Fibroblast of lung (primary cell): ENCODE results near the gene TNRC6C. TPM values are rescaled to one million over a fixed set of nuclear protein-coding genes. Genes with fewer than 3 reads are reported as not detected.

Source experiments
- DNase-seq, 2 donors: peaks; one replicate each; pipeline versions ENCODE4 v3.0.0 to v3.0.0-alpha.2; 2010; ENCODE audit warnings: low read depth in 2 of 2
- H2AFZ ChIP-seq: 2 replicates; pipeline ENCODE4 v1.5.1; 2012; ENCODE audit warnings: low read length, control low read depth, inconsistent platforms
- H3K27ac ChIP-seq: 2 replicates; pipeline ENCODE4 v1.5.1; 2011; ENCODE audit warnings: low read length, control low read depth; ENCODE audit not compliant: insufficient read depth
- H3K27me3 ChIP-seq: 2 replicates; pipeline ENCODE4 v1.5.1; 2011; ENCODE audit warnings: mild to moderate bottlenecking, low read length; ENCODE audit not compliant: control insufficient read depth, insufficient read depth
- H3K36me3 ChIP-seq: 2 replicates; pipeline ENCODE4 v1.5.1; 2011; ENCODE audit warnings: low read length; ENCODE audit not compliant: control insufficient read depth, insufficient read depth
- H3K4me1 ChIP-seq: 2 replicates; pipeline ENCODE4 v1.5.1; 2011; ENCODE audit warnings: low read length; ENCODE audit not compliant: control insufficient read depth, insufficient read depth; ENCODE audit errors: extremely low read depth
- H3K4me2 ChIP-seq: 2 replicates; pipeline ENCODE4 v1.5.1; 2011; ENCODE audit warnings: low read length, control low read depth; ENCODE audit not compliant: insufficient read depth; ENCODE audit errors: extremely low read depth
- H3K4me3 ChIP-seq, 4 experiments: fragments of 200-600 bp in 1 of 4; sonication (generic) in 1 of 4; replicated peaks in 1 of 4; 2 replicates each; pipeline ENCODE4 v1.5.1; 2011 to 2016; ENCODE audit warnings: low read length in 4 of 4, low read depth in 3 of 4, mild to moderate bottlenecking in 3 of 4, control low read depth in 2 of 4, inconsistent platforms in 1 of 4, mixed read lengths in 1 of 4; ENCODE audit not compliant: insufficient read depth in 1 of 4; ENCODE audit errors: control extremely low read depth in 1 of 4
- H3K79me2 ChIP-seq: 2 replicates; pipeline ENCODE4 v1.5.1; 2012; ENCODE audit warnings: mild to moderate bottlenecking, low read length, inconsistent platforms; ENCODE audit not compliant: control insufficient read depth, insufficient read depth
- H3K9ac ChIP-seq: 2 replicates; pipeline ENCODE4 v1.5.1; 2011; ENCODE audit warnings: mild to moderate bottlenecking, low read length, control low read depth; ENCODE audit not compliant: insufficient read depth
- H3K9me3 ChIP-seq: 2 replicates; pipeline ENCODE4 v1.5.1; 2012; ENCODE audit warnings: low read depth, low read length; ENCODE audit not compliant: control insufficient read depth, insufficient read depth
- H4K20me1 ChIP-seq: 2 replicates; pipeline ENCODE4 v1.5.1; 2011; ENCODE audit warnings: low read length; ENCODE audit not compliant: control insufficient read depth, insufficient read depth; ENCODE audit errors: extremely low read depth
- CTCF ChIP-seq, 2 donors: IDR thresholded peaks in 1 of 2; conservative IDR thresholded peaks in 1 of 2; 1 replicate in 1 of 2; 2 replicates in 1 of 2; pipeline ENCODE4 v1.5.1; 2011 to 2012; ENCODE audit warnings: low read length in 2 of 2, control low read depth in 1 of 2, inconsistent platforms in 1 of 2, low read depth in 1 of 2, mild to moderate bottlenecking in 1 of 2
- EZH2 ChIP-seq: IDR thresholded peaks from 2 replicates; pipeline ENCODE4 v1.5.1; 2012; ENCODE audit warnings: low read length, control low read depth, mild to moderate bottlenecking; ENCODE audit errors: missing control alignments
- polyA plus RNA-seq, 2 donors: library from polyadenylated mRNA; depleted of rRNA in 1 of 2; stranded (reverse) in 1 of 2; unstranded in 1 of 2; fragments of >200 nt; gene quantifications; 2 replicates each; pipeline ENCODE4 v1.2.1, GENCODE V29; 2011 to 2012; ENCODE audit warnings: missing spikeins in 1 of 2
- total RNA-seq: library from RNA; depleted of rRNA; stranded (reverse); fragments of >200 nt; gene quantifications from 2 replicates; pipeline ENCODE4 v1.2.1, GENCODE V29; 2014

The TNRC6C gene
- total and polyA plus RNA-seq, 2 donors (not counting 1 experiment from before 2014, with no cell fraction given), result 2.1 to 4.6 TPM

GRCh38 chr17:77948690-77949114 is 9.8 kb upstream of the TNRC6C start:
- Histone ChIP-seq H3K27me3 (peaks cover 7% of the 10 kb centered on the region), H3K4me1 (no peaks in the 10 kb centered on the region), H3K79me2 (no peaks in the 10 kb centered on the region), H3K27ac (no peak overlapping the region), H3K9me3 (no peaks in the 10 kb centered on the region), H3K36me3 (no peaks in the 10 kb centered on the region), H3K9ac (no peak overlapping the region), H2AFZ (no peak overlapping the region), H3K4me3 (no peak overlapping the region), H4K20me1 (no peaks in the 10 kb centered on the region), H3K4me2 (no peak overlapping the region)
- TF ChIP-seq CTCF (conservative IDR thresholded peaks at IDR 0.05 in 1 of 2, IDR thresholded peaks at IDR 0.05 in 1 of 2; ENCODE audit: low read depth in 1 of 2, low read length in 2 of 2), result no peak
- no peak for TF ChIP-seq EZH2
- peak; percentile 51 to 67 for DNase-seq

- no peak overlapping the region for H3K4me3 ChIP-seq
- no peak for DNase-seq
Measured at GRCh38 chr17:77951123-77951522, 7.4 kb upstream of the TNRC6C start.

GRCh38 chr17:77952368-77952767 is 6.1 kb upstream of the TNRC6C start:
- H3K27me3 ChIP-seq, result peaks cover 20% of the 10 kb centered on the region
- no peak overlapping the region for H3K27ac ChIP-seq
- H3K9ac ChIP-seq, result no peak overlapping the region
- no peak for DNase-seq
- H3K9me3 ChIP-seq, result no peaks in the 10 kb centered on the region
- no peak overlapping the region for H3K4me2 ChIP-seq
- H2AFZ ChIP-seq, result no peak overlapping the region
- no peaks in the 10 kb centered on the region for H3K4me1 ChIP-seq
- no peak for TF ChIP-seq CTCF (conservative IDR thresholded peaks at IDR 0.05 in 1 of 2, IDR thresholded peaks at IDR 0.05 in 1 of 2; ENCODE audit: low read depth in 1 of 2, low read length in 2 of 2)
- no peak for TF ChIP-seq EZH2
- no peaks in the 10 kb centered on the region for H4K20me1 ChIP-seq
- H3K79me2 ChIP-seq, result no peaks in the 10 kb centered on the region
- H3K4me3 ChIP-seq, result no peak overlapping the region
- H3K36me3 ChIP-seq, result no peaks in the 10 kb centered on the region

More at GRCh38 chr17:77951123-77951522, 7.4 kb upstream of the TNRC6C start:
- H3K9ac ChIP-seq, result no peak overlapping the region
- no peak overlapping the region for H3K4me2 ChIP-seq
- H3K4me1 ChIP-seq, result no peaks in the 10 kb centered on the region
- no peaks in the 10 kb centered on the region for H4K20me1 ChIP-seq
- no peaks in the 10 kb centered on the region for H3K9me3 ChIP-seq
- H2AFZ ChIP-seq, result no peak overlapping the region
- TF ChIP-seq CTCF (conservative IDR thresholded peaks at IDR 0.05 in 1 of 2, IDR thresholded peaks at IDR 0.05 in 1 of 2; ENCODE audit: low read depth in 1 of 2, low read length in 2 of 2) (no peak), EZH2 (no peak)
- H3K27me3 ChIP-seq, result peaks cover 14% of the 10 kb centered on the region
- no peaks in the 10 kb centered on the region for H3K79me2 ChIP-seq
- H3K36me3 ChIP-seq, result no peaks in the 10 kb centered on the region
- no peak overlapping the region for H3K27ac ChIP-seq
